Spinal cord (tissue), 10 donors: ENCODE measurements around the gene TJP1. TPM values are rescaled to one million over a fixed set of nuclear protein-coding genes. Genes with fewer than 3 reads are reported as not detected.

Source experiments
- DNase-seq, 6 donors: peaks; one replicate each; pipeline versions ENCODE4 v3.0.0 to v3.0.0-alpha.2; 2013 to 2015; ENCODE audit warnings: low spot score in 6 of 6, low read depth in 4 of 6
- H3K27ac ChIP-seq: one replicate; pipeline ENCODE4 v1.5.1; 2013; ENCODE audit warnings: low read depth, low read length, control low read depth
- H3K27me3 ChIP-seq: one replicate; pipeline ENCODE4 v1.6.1; 2013; ENCODE audit warnings: low read length; ENCODE audit not compliant: control insufficient read depth, insufficient read depth
- H3K36me3 ChIP-seq: one replicate; pipeline ENCODE4 v1.6.1; 2013; ENCODE audit warnings: low read length; ENCODE audit not compliant: control insufficient read depth, insufficient read depth
- H3K4me1 ChIP-seq: one replicate; pipeline ENCODE4 v1.6.1; 2013; ENCODE audit warnings: low read length; ENCODE audit not compliant: control insufficient read depth, insufficient read depth
- H3K4me3 ChIP-seq: one replicate; pipeline ENCODE4 v1.5.1; 2013; ENCODE audit warnings: low read depth, low read length, control low read depth
- H3K9me3 ChIP-seq: one replicate; pipeline ENCODE4 v1.6.1; 2013; ENCODE audit warnings: low read length; ENCODE audit not compliant: control insufficient read depth, insufficient read depth
- WGBS: methylation state at CpG from one replicate; pipeline ENCODE4 v1.1.5; 2013; ENCODE audit warnings: missing lambda C conversion rate; ENCODE audit not compliant: insufficient coverage; 5-methylcytosine and 5-hydroxymethylcytosine counted together
- polyA plus RNA-seq, 2 donors: library from polyadenylated mRNA; unstranded; fragments of 120-200 nt; gene quantifications; one replicate each; pipeline ENCODE4 v1.2.1, GENCODE V29; 2013; ENCODE audit not compliant: insufficient read length in 2 of 2
- total RNA-seq, 2 donors: library from RNA; depleted of rRNA in 1 of 2; stranded (reverse); fragments of 120-200 nt in 1 of 2; fragments of >200 nt in 1 of 2; gene quantifications; one replicate each; pipeline versions ENCODE4 v1.2.3 to v1.2.4, GENCODE V29; 2013 to 2014
- donor health status: healthy.

TJP1 gene
- total and polyA plus RNA-seq, 4 donors = 95.2 to 192 (median 127) TPM

- no peaks in the 10 kb centered on the region for H3K4me1 ChIP-seq
- no peaks in the 10 kb centered on the region for H3K9me3 ChIP-seq
- H3K27ac ChIP-seq = no peak overlapping the region
- 94% methylated on average over 2 of the region's 5 CpGs for WGBS
- no peaks in the 10 kb centered on the region for H3K36me3 ChIP-seq
- no peaks in the 10 kb centered on the region for H3K27me3 ChIP-seq
- no peak overlapping the region for H3K4me3 ChIP-seq
- DNase-seq = no peak
These were observed 20.0 kb upstream of the TJP1 start for GRCh38 chr15:29842290-29842689.

DNA sequence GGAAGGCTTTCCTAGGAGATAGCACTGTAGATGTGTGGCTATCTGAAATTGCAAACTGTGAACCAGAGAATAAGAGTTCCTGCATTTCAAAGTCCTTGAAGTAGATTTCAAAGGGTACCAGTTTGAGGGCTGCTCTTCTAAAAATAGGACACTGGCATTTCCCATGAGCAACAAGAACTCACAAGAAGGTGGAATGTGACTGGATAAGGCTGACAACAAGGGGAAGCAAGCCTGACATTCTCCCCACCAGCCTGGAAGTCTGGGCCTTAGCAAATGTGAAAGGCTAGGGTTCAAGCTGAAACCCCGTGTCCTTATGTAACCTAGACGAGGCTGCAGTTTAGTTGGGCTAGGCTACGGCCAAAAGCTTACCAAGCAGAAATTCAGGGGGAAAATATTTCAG, 18.7 kb upstream of the TJP1 start:
- H3K9me3 ChIP-seq = no peaks in the 10 kb centered on the region
- H3K4me3 ChIP-seq = no peak overlapping the region
- 87% methylated on average over 3 of the region's 3 CpGs for WGBS
- no peak overlapping the region for H3K27ac ChIP-seq
- H3K4me1 ChIP-seq = no peaks in the 10 kb centered on the region
- no peaks in the 10 kb centered on the region for H3K36me3 ChIP-seq
- no peak for DNase-seq
- no peaks in the 10 kb centered on the region for H3K27me3 ChIP-seq

DNA sequence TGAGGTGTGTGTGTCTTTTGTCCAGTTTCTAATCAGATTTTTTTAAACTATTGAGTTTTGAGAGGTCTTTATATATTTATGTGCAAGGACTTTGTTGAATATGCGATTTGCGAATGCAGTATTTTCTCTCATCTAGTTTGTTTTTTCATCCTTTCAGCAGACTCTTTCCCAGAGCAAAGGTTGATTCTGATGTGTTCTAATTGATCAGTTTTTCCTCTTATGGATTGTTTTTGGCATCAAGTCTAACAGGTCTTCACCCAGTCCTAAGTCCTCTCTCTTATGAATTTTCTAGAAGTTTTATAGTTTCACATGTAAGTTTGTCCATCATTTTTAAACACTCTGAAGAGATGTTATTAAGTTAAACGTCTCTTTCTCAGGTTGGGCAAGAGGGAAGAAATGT, 17.8 kb upstream of the TJP1 start:
- H3K4me3 ChIP-seq = no peak overlapping the region
- H3K4me1 ChIP-seq = no peaks in the 10 kb centered on the region
- no peaks in the 10 kb centered on the region for H3K9me3 ChIP-seq
- H3K36me3 ChIP-seq = no peaks in the 10 kb centered on the region
- DNase-seq = no peak
- H3K27me3 ChIP-seq = no peaks in the 10 kb centered on the region
- H3K27ac ChIP-seq = no peak overlapping the region
- WGBS = 100% methylated on average over 1 of the region's 3 CpGs

- no peaks in the 10 kb centered on the region for H3K9me3 ChIP-seq
- no peaks in the 10 kb centered on the region for H3K27me3 ChIP-seq
- no peaks in the 10 kb centered on the region for H3K4me1 ChIP-seq
- H3K27ac ChIP-seq = no peak overlapping the region
- DNase-seq = no peak
- H3K36me3 ChIP-seq = no peaks in the 10 kb centered on the region
- no peak overlapping the region for H3K4me3 ChIP-seq
- WGBS = no CpG with 5 or more reads among the region's 3 CpGs
These were observed 16.2 kb upstream of the TJP1 start for GRCh38 chr15:29838352-29839010.

GRCh38 chr15:29835301-29835700, 13.0 kb upstream of the TJP1 start:
- Histone ChIP-seq H3K4me1 (no peaks in the 10 kb centered on the region), H3K4me3 (no peak overlapping the region), H3K27me3 (no peaks in the 10 kb centered on the region), H3K9me3 (no peaks in the 10 kb centered on the region), H3K27ac (peak overlapping the region; percentile 52), H3K36me3 (no peaks in the 10 kb centered on the region)
- 100% methylated on average over 2 of the region's 4 CpGs for WGBS
- no peak for DNase-seq

- Histone ChIP-seq H3K4me3 (no peak overlapping the region), H3K27me3 (no peaks in the 10 kb centered on the region), H3K36me3 (no peaks in the 10 kb centered on the region), H3K4me1 (no peaks in the 10 kb centered on the region), H3K9me3 (no peaks in the 10 kb centered on the region), H3K27ac (no peak overlapping the region)
- WGBS = 100% methylated on average over 2 of the region's 3 CpGs
- DNase-seq = no peak
These were observed 10.4 kb upstream of the TJP1 start for GRCh38 chr15:29832709-29833108.

GRCh38 chr15:29826908-29827820, 4.9 kb upstream of the TJP1 start:
- 69% methylated on average over 3 of the region's 8 CpGs for WGBS
- Histone ChIP-seq H3K27ac (no peak overlapping the region), H3K4me1 (peaks cover 7% of the 10 kb centered on the region), H3K36me3 (no peaks in the 10 kb centered on the region), H3K9me3 (no peaks in the 10 kb centered on the region), H3K4me3 (no peak overlapping the region), H3K27me3 (no peaks in the 10 kb centered on the region)
- DNase-seq = peak in 1 of 6 donors; percentile 15

DNA sequence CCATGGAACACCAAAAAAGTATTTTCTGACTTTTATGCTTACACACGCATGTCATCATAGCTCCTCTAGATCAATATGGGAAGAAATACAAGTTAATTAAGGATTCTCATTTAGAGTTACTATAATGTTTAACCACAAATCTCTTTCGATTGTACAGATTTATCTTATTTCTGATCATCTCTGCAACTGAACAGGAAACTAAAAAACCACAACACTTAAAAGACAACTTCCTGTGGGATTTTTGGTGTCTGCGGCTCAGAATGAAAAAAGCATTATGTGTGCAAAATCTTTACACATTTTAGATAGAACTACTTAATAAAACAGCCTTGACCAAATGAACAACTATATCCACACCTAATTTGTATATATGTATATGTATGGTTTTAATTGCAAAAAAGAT, 3.0 kb upstream of the TJP1 start:
- no CpG with 5 or more reads among the region's 3 CpGs for WGBS
- peaks cover 7% of the 10 kb centered on the region for H3K4me1 ChIP-seq
- H3K4me3 ChIP-seq = no peak overlapping the region
- no peaks in the 10 kb centered on the region for H3K9me3 ChIP-seq
- no peaks in the 10 kb centered on the region for H3K27me3 ChIP-seq
- no peaks in the 10 kb centered on the region for H3K36me3 ChIP-seq
- DNase-seq = no peak
- no peak overlapping the region for H3K27ac ChIP-seq

DNA sequence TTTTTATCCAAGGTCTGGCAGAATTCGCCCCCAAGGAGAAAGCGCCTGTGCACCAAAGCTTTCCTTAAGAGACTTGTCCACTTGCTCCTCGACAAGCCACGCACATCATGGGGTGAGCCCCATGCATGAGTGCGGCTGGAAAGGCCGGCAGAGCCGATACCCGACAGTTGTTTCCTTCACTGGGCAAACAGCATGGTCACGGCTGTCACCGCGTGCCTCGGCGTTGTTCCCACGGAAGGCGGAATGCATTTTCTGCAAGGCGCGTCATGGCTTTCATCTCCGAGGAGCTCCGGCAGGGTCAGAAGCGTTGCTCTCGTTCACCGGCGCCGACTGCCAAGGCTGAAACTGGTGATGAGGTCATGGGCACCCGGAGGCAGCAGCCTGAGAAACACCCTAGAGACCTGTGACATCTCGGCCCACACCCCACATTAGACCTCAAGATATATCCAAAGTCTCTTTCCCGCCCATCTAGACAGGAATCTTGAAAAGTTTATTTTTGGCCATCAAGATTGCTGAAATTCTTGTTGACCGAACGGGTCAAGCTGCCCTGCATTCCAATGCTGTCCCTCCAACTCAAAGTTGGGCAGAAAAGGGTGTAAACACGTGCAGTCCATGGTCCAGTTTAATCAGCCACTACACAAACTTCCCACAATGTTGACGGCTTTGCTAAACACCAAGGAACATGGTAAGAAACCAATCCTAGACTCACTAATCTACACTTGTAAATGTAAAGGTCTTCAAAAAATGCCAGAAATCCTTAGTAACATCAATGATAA, 604 bp upstream of the TJP1 start:
- peak in 2 of 6 donors; percentile 47 to 60 for DNase-seq
- Histone ChIP-seq H3K27ac (peak overlapping the region; percentile 95), H3K36me3 (no peaks in the 10 kb centered on the region), H3K4me1 (peaks cover 7% of the 10 kb centered on the region), H3K27me3 (no peaks in the 10 kb centered on the region), H3K9me3 (no peaks in the 10 kb centered on the region), H3K4me3 (peak overlapping the region; percentile 70)
- WGBS = 4% methylated on average over 26 of the region's 31 CpGs
